ENCODE data around the gene CD248.
"Not testable (repeated sequence)": the region's sequence is repeated elsewhere in the genome, so short reads cannot be mapped to it uniquely, and the experiment has no call there.

CD248 gene

DNA sequence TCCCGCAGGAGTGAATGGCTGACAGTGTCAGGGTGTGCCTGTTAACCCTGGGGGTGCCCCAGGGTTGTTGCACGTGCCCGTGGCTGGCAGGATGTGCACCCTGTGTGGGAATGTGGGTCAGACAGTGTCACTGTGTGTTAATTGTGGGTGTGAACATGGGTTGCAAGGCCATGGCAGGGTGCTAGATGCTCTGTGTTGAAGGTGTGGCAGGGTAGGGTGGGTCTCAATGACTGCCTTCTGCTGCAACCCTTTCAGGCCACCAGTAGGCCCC is 11.1 kb upstream of the CD248 start:
- DNase-seq = no peak

DNA sequence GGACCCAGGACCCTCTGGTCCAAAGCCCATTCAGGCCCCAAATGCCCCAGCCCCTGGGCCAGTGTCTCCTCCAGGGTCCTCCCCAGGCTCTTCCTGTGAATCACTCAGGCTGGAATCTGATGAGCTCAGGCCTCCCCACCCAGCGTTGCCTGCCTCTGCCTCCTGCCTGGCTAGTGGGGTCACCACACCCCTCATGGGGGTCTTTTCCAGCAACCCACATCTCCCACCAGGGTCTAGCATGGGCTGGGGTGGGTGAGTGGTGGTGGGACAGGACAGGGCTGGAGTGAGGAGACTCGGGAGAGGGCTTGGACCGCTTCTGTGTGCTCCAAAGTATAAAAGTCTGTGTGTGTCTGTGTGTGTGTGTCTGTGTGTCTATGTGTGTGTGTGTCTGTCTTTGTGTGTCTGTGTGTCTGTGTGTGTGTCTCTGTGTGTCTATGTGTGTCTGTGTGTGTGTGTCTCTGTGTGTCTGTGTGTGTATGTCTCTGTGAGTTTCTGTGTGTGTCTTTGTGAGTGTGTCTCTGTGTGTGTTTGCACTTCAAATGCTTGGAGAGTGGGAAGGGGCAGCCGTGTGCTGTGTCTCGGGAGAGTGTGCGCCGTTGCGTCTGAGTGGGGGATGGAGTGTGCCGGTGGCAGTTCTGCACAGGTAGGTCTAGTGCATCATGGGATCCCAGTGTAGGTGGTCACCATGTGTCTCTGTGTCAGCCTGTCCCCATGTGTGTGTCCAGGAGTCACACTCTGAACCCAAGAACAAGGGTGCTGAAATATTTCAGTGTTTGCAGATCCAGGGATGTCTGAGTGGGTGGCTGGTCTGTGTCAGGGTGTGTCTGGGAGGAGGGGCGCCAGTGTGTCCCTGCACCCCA is 10.6 kb upstream of the CD248 start:
- DNase-seq = peak; percentile 52

DNA sequence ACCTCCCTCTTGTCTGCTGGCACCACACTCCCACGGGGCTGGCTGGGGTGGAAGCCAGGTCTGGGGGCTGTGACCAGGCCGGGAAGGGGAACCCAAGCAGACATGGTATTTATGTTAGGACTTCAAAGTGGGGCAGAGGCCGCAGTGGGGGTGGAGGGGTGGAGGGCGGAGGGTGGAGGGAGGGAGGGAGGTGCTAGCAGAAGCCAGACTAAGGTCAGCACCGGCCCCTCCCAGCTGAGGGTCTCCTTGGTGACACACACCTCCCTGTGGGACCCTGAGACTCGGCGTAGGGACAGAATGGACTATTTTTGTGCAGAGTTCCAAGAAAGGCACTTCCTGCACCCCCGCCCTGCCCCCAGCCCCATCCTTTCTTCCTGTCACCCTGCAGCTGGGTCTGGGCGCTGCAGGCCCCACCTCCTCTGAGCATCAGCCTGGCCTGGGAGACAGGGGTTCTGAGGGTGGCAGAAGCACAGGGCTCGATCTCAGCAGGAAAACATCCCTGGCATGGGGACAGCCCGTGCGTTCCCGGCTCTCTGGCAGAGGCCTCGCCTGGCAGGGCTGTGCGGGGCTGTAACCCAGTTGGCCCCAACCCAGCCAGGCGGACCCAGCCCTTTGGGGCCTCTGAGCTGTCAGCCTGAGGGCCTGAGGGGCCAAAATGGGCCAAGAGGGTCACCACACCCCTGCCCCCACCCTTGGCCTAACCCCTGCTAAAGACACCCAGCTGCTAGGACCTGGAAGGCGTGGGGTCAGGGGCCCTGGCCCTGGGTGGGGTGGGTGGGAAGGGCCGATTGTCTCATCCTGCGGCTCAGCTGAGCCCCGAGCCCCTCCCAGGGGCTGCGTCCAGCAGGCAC is 9.6 kb upstream of the CD248 start:
- no peak for DNase-seq

DNA sequence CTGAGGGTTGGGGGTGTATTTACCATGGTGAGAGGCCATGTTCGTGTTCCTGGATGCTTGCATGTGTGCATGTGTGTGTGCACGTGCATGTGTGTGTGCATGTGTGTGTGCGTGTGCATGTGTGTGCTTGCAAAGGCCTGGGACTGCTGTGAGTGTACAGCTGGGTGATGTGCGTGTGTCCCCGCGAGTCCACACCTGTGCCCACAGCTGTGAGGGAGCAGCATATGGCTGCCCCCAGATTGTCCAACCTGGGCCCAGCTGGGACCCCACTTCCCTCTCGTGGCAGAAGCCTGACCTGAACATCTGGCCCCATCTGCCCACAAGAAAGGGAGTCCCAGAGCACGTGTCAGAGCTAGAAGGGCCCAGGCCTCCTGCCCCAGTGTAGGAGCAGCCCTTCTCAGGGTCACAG is 8.4 kb upstream of the CD248 start:
- no peak for DNase-seq

DNA sequence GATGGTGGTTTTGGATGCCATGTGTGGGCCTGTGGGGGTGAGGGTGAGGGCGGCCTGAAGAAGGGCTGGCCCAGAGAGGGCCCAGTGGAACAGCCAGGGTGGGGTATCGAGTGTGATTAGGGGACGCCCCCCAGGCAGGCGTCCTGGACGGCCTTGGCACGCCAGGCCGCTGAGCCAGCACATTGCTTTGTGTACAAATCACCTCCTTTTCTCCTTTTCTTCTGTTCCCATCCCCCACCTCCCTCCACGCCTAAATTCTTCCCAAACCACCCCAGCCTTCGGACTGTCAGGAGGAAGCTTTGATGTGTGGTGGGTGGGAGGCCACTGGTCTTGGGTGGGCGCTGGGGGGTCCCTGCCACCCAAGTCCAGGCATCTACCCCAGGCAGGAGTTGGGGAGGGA is 7.8 kb upstream of the CD248 start:
- no peak for DNase-seq

DNA sequence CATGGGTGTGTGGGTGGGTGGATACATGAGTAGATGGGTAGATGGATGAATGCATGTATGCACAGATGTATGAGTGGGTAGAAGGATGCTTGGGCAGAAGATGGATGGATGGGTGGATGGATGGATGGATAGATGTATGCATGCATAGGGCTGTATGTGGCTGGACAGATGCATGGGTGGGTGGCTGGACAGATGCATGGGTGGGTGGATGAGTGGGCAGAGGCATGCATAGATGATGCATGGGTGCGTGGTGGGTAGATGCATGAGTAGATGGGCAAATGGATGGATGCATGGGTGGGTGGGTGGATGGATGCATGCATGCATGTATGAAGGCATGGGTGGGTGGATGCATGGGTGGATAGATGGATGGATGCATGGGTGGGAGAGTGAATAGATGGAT is 6.8 kb upstream of the CD248 start:
- DNase-seq = no peak

DNA sequence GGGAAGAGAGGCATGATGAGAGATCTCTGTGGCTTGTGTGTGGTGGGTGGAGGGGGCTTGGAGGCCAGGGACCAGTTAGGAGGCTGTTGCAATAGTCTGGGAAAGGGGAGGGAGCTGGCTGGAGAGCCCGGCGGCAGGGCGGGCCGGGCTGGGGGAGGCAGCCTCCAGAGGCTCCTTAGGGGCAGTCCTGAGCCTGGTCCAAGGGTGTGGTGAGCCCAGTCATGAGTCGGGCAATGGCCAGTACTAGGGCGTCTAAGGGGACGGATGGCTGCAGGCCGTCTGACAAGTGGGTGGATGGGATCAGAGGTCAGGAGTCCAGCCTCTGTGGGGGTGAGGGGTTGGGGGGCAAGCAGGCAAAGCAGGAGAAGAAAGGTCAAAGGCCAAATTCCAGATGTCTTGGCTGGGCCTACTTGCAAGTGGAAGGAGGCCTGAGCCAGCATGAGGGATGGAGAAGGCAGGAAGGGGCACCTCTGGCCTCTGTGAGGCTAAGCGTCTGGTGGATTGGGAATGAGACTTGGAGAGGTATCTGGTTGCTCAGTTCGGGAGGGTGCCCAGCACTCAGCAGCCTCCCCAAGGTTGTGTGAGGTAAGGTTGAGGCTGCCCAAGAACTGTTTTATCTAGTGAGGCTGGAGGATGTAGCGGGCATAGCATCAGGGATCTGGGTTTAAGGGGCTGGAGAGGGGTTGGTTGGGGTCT is 6.0 kb upstream of the CD248 start:
- no peak for DNase-seq

DNA sequence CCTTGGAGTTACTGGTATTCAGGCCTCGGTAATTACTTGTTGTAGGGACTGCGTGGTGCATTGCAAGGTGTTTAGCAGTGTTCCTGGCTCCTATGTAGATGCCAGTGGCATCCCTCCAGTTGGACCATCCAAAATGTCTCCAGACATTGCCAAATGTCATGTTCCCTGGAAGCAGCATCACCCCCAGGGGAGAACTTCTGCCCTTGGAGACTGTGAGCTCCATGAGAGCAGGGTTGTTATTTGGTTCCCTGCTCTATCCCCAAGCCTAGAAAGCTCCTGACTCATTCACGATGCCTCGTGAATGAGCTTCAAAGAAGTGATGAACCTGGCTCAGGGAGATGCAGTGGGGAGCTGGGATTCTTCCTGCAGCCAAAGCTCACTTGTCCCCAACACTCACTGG is 4.8 kb upstream of the CD248 start:
- DNase-seq = no peak

DNA sequence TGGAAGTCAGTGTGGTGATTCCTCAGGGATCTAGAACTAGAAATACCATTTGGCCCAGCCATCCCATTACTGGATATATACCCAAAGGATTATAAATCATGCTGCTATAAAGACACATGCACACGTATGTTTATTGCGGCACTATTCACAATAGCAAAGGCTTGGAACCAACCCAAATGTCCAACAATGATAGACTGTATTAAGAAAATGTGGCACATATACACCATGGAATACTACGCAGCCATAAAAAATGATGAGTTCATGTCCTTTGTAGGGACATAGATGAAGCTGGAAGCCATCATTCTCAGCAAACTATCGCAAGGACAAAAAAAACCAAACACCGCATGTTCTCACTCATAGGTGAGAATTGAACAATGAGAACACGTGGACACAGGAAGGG is 3.9 kb upstream of the CD248 start:
- not testable (repeated sequence) for DNase-seq

DNA sequence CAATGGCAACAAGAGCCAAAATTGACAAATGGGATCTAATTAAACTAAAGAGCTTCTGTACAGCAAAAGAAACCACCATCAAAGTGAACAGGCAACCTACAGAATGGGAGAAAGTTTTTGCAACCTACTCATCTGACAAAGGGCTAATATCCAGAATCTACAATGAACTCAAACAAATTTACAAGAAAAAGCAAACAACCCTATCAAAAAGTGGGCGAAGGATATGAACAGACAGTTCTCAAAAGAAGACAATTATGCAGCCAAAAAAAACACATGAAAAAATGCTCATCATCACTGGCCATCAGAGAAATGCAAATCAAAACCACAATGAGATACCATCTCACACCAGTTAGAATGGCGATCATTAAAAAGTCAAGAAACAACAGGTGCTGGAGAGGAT is 3.4 kb upstream of the CD248 start:
- DNase-seq = not testable (repeated sequence)

DNA sequence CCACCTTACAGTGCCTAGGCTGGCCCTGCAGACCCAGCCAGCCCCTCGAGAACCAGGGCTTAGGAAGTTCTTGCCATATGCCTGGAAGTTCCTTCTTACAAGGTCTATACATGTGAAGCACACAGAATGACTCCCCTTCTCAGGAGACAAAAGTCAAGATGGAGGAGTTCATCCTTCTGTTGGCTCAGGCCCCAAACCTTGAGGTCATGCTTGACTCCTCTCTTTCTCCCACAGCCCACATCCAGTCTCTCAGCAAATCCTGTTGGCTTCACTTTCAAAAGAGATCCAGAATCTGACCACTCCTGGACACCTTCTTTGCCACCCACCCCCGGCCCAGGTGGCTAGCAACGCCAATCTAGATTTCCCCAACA is 1.7 kb upstream of the CD248 start:
- DNase-seq = no peak

DNA sequence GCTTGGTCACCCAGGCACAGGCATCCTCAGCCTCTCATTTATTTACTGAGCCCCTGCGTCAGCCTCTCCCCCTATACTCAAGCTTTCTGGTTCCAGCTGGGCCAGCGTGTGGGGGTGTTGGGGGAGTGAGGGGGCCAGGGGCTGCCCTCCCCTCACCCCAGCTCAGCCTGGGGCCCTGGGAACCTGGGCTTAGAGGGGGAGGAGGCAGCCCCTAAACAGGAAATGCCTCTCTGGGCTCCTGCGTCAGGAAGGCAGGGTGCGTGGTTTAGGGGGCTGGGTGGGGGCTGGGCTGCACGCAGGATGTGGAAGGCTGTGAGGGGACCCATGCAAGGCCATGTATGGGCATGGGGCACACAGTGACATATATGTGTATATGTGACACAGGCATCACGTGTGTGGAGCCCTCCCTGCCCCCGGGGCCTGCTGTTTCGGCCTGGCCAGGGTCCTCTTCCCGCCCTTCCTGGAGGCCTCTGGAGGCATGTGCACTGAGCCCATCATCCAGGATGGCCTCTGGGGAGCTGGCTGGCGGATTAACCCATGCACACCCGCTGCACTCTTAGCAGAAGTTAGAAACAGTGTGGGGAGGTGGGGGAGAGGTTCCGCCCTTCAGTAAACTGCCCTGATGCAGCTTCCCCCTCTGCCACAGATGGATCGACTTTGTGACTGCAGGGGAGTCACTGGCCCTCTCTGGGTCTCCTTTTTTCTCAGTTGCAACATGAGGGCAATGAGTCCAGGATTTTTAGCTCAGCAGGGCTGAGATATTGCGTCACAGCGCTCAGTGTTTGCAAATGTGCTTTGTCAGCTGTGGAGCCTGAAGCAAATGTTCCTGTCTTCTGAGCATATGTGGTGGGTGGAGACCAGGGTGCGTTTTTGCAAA is 1.1 kb upstream of the CD248 start:
- DNase-seq = no peak

DNA sequence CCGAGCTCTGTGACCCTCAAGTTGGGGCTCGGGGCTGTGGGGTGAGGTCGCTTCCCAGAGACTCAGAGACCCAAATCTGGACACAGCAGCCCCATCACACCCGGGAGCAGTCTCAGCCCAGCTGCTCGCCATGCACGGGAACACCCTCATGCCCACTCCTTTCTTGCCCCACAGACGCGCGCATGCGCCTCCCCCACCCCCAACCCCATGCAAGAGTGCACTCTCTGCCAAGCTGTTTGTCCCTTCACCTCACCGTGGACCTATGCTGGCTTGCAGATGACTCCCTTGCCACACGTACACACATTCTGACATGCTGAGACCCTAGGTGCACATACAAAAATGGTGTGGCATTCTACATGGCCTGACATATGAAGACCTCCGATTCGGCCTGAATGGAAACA is 478 bp upstream of the CD248 start:
- DNase-seq = no peak

DNA sequence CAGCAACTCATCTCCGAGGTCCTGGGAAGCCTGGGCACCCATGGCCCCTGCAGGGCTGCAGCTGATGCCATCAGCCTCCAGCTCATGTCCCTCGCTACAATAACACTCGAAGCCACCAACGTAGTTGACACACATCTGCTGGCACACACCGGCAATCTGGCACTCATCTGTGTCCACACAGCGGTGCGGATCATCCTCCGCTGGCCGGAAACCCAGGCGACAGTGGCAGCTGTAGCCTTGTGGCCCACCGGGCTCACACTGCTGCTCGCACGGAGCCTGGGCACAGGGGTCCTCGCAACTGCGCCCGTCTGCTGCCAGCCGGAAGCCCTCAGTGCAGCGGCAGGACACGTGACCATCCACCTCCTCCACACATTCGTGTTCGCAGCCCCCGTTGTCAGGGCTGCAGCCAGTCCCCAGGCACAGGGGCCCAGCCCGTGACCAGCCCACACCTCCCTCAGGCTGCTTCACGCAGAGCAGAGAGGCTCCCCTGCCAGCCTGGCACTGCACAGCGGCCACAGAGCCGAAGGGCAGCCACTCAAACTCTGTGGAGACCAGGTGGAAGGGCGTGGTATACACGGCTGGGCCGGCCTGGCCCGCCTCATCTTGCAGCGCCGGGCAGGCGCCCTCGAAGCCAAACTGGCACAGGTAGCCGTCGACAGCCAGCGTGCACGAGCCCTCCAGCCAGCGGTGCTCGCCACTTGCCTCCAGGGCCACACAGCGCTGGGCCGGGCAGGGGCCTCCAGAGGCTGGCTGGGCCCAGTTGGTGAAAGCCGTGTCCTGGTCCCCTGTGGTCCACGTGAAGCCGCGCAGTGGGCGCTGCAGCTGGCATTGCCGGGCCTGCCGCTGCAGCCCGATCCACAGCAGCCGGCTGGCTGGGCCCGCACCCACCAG is 678 bp downstream of the CD248 start:
- DNase-seq = no peak

DNA sequence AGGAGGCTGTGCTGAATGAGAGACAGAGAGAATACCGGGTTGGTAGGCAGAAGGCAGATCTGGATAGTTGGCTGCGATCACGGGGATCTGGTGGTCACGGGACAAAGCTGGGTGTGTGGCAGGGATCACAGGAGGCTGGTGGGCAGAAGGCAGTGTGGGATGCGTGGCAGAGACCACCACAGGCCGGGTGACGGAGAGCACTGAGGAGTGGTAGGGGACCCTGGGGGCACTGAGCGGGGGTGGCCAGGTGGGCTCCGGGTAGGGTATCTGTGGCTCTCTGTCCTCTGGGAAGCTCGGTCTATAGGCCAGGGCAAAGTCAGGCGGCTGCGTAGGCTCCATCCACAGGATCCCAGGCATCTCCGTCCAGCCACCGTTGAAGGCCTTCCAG is 1.4 kb downstream of the CD248 start:
- no peak for DNase-seq

DNA sequence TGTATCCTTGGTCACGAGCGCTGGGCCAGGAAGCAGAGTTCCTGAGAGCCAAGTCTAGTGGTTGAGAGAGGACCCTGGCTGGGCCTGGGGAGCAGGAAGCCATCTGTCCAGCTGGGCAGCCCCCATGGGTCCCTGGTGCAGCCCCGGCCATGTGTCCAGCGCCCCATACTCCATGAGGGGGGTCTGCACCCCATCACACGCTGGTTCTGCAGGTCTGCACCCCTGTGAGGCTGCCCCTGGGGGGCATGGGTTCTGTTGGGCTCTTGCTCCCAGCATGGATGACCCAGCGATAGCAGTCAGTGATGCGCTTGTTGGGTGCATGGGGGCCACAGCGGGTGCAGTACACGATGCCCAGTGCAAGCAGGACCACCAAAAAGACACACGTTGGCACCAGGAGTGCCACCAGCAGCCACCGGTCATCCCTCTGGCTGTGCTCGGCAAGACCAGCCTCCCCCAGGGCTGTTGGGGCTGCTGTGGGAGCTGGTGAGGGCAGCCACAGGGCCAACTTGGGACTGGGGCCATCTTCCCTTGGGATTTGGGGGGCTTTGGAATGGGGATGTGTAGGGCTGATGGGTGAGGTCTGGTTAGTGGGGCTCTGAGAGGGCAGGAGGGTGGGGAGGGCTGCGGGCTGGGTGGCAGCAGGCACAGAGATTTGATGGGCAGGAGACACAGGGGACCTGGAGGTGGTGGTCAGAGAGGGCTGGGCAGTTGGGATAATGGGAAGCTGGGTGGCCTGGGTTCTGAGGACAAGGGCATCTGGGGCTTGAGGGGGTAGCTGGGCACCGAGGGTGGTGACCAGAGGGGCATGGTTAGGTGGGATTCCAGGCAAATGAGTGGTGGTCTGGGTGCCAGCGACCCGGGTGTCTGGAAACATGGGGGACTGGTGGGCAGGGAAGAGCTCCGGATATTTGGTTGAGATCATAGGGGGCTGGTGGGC is 2.0 kb downstream of the CD248 start:
- no peak for DNase-seq

DNA sequence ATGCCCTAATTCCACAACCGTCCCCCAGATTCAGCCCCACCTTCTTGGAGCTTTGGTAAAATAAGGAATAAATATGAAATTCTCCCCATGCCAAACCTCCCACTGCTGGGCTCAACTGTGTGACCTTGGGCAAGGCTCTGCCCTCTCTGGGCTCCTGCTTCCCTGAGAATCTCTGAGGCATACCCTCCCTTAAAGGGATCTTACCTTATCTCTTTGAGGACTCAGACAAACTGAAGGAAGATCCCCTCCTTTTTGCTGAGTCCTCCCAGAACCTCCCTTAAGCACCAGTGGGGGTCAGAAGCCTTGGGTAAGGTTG is 2.7 kb downstream of the CD248 start:
- DNase-seq = no peak

DNA sequence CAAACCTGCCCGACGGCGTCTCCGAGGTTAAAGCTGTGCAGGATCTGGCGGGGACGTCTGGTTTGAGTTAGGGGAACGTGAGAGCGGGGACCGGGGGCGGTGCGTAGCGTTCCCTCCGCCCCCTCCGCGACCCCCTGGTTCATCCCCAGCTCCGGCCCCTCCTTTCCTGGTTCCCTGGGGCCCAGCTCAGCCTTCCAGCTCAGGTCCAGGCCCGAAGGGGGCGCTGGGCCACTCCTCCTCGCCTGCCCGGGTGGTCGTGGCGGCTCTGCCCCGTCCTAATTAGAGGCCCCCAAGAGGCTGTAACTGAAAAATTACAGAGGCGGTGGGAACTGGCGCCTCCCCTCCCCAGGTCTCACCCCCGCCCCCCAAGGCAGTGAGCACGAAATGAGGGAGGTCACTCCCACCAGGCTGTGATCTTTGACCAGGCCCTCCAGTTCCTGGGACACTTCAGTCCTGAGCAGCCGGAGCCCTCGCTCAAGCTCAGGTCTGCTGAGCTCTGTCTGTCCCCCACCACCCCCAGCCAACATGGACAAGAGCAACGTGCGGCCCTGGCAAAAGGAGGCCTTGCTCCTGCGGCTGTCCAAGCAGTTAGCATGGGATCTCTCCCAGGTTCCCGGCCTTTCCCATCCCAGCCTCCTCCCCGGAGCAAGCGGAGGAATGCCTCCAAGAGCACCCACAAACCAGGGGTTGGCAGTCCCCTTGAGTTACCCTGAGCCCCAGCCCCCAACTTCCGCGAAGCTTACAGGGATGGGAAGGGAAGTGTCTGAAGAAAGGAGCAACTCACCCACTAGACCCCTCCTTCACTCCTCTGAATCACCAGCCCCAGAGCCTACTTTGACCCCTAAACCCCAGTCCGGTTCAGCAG is 3.3 kb downstream of the CD248 start:
- no peak for DNase-seq

DNA sequence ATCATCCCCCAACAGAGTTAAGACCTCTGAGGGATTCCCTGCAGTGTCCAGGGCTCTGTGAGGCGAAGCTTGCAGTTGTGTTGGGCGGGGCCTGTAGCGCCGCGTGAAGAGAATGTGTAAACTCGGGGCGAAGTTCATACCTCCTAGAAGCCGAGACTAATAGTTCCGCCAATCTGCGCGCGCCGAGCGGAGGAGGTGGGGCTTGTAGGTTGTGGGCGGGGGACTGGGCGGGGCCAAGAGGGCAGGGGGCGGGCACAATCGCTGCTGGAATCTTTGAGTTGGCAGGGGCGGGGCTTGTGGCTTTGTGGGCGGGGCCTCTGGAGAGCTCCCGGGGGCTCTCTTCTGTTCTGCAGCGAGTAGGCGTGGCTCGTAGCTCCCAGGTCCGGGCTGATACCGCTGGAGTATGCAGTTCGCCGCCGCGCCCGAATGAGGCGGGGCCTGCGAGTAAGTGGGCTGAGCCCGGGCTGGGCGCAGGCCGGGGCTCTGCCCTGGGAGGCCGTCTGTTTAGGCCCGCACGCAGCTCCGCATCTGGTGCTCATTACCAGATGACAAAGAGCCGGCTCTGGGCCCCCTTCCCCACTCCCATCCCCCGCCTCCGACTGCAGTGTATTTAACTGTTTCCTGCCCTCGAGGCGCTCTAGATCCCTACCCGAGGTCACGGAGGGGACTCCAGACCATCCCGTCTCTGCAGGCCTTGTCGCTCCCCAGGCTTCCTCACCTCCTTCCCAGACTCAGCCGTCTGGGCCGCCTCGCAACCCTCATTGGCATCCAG is 4.1 kb downstream of the CD248 start:
- peak; percentile 99 for DNase-seq

All from amniotic stem cell (primary cell).